HepG2 (cell line): Measurements from ENCODE around the gene CD300LB. TPM values are rescaled to one million over a fixed set of nuclear protein-coding genes. Genes with fewer than 3 reads are reported as not detected.

Experiments
- ATAC-seq: fragments of 200-7000 bp; cut with Tn5 transposase; 3 replicates; pipeline ENCODE4 v1.9.1; 2020; ENCODE audit warnings: mild to moderate bottlenecking, moderate library complexity
- BruUV-seq: library from RNA; stranded (reverse); fragments of 400-500 nt; replicated peaks from 2 replicates; lab custom pipeline; 2021; lab: Mats Ljungman, UMichigan
- CTCF ChIA-PET: fragments of 300-600 bp; formaldehyde crosslinking; extraction: SDS; loops from one replicate; lab custom pipeline; 2021; ENCODE audit warnings: low total read pairs, inconsistent platforms, low intra/inter-chr PET ratio; lab: Yijun Ruan, JAX
- POLR2A ChIA-PET: fragments of 350-600 bp; sonication (Branson Sonifier 250); formaldehyde crosslinking; loops from one replicate; lab custom pipeline; 2020; ENCODE audit warnings: antibody characterized with exemption, inconsistent platforms; lab: Yijun Ruan, JAX
- DNase-seq: peaks from one replicate; pipeline ENCODE4 v3.0.0-alpha.2; 2015; ENCODE audit warnings: low spot score
- FAIRE-seq: peaks from 3 replicates; lab custom pipeline; 2011; peaks lifted over from hg19 to GRCh38; lab: Jason Lieb, UNC
- H2AFZ ChIP-seq: one replicate; pipeline ENCODE4 v1.6.1; 2011; ENCODE audit warnings: low read length, inconsistent platforms
- H3K27ac ChIP-seq: fragments of 300-600 bp; 3 replicates; pipeline ENCODE4 v1.8.0; 2011; ENCODE audit warnings: mixed run types, mild to moderate bottlenecking, mixed read lengths, low read length, inconsistent platforms; ENCODE audit not compliant: insufficient read depth; ENCODE audit errors: extremely low read length
- H3K27me3 ChIP-seq, 2 experiments: fragments of 200-600 bp in 1 of 2; 2 replicates in 1 of 2; 3 replicates in 1 of 2; pipeline versions ENCODE4 v1.6.0 to v1.8.0; 2011; ENCODE audit warnings: low read length in 2 of 2, mild to moderate bottlenecking in 2 of 2, moderate library complexity in 2 of 2, inconsistent platforms in 1 of 2; ENCODE audit not compliant: insufficient read depth in 2 of 2, control insufficient read depth in 1 of 2
- H3K36me3 ChIP-seq, 2 experiments: fragments of 200-600 bp in 1 of 2; replicated peaks in 1 of 2; 2 replicates in 1 of 2; 3 replicates in 1 of 2; pipeline versions ENCODE4 v1.5.1 to v1.8.0; 2011; ENCODE audit warnings: low read length in 2 of 2, inconsistent platforms in 1 of 2; ENCODE audit not compliant: insufficient read depth in 2 of 2, control insufficient read depth in 1 of 2
- H3K4me1 ChIP-seq: 2 replicates; pipeline ENCODE4 v1.5.1; 2012; ENCODE audit warnings: low read length, inconsistent platforms; ENCODE audit not compliant: insufficient read depth
- H3K4me2 ChIP-seq: 2 replicates; pipeline ENCODE4 v1.6.0; 2011; ENCODE audit warnings: low read depth, low read length, inconsistent platforms
- H3K4me3 ChIP-seq, 3 experiments: fragments of 200-600 bp in 1 of 3; sonication (generic), shearing (Covaris generic) in 1 of 3; replicated peaks in 1 of 3; 2 replicates each; pipeline ENCODE4 v1.5.1; 2011 to 2016; ENCODE audit warnings: low read length in 3 of 3, inconsistent platforms in 2 of 3, low read depth in 2 of 3, mild to moderate bottlenecking in 2 of 3, control low read depth in 1 of 3, mixed read lengths in 1 of 3; ENCODE audit not compliant: insufficient read depth in 1 of 3
- H3K79me2 ChIP-seq: one replicate; pipeline ENCODE4 v1.6.1; 2011; ENCODE audit warnings: low read length, inconsistent platforms; ENCODE audit not compliant: insufficient read depth
- H3K9ac ChIP-seq: 2 replicates; pipeline ENCODE4 v1.6.0; 2011; ENCODE audit warnings: mild to moderate bottlenecking, low read depth, low read length, inconsistent platforms; ENCODE audit not compliant: insufficient read depth
- H3K9me3 ChIP-seq: 2 replicates; pipeline ENCODE4 v1.5.1; 2012; ENCODE audit warnings: mild to moderate bottlenecking, low read length
- H4K20me1 ChIP-seq: 2 replicates; pipeline ENCODE4 v1.6.0; 2011; ENCODE audit warnings: inconsistent platforms, mild to moderate bottlenecking, low read length, moderate library complexity; ENCODE audit not compliant: insufficient read depth
- BCLAF1 ChIP-seq: fragments of 450-650 bp; IDR thresholded peaks from 2 replicates; pipeline ENCODE4 v1.6.1; 2017; ENCODE audit warnings: mild to moderate bottlenecking
- FOXK1 ChIP-seq: sonication (generic); formaldehyde crosslinking; IDR thresholded peaks from 2 replicates; pipeline ENCODE4 v1.4.0; 2020; ENCODE audit warnings: low read depth, missing genetic modification reagents, borderline replicate concordance
- KAT8 ChIP-seq: IDR thresholded peaks from 2 replicates; pipeline ENCODE4 v1.6.1; 2016; ENCODE audit warnings: missing genetic modification reagents, missing compliant biosample characterization
- TFDP1 ChIP-seq: IDR thresholded peaks from 2 replicates; pipeline ENCODE4 v1.6.1; 2016; ENCODE audit warnings: missing compliant biosample characterization, missing genetic modification reagents, borderline replicate concordance
- ZNF253 ChIP-seq: sonication (generic); formaldehyde crosslinking; IDR thresholded peaks from 2 replicates; pipeline ENCODE4 v1.8.0; 2022; ENCODE audit warnings: mild to moderate bottlenecking, missing genetic modification reagents, borderline replicate concordance
- ZNF276 ChIP-seq: sonication (generic); formaldehyde crosslinking; IDR thresholded peaks from 2 replicates; pipeline ENCODE4 v1.4.0; 2020; ENCODE audit warnings: mild to moderate bottlenecking, low read depth, missing genetic modification reagents
- ZNF430 ChIP-seq: sonication (generic); formaldehyde crosslinking; IDR thresholded peaks from 2 replicates; pipeline ENCODE4 v1.9.0; 2021; ENCODE audit warnings: mild to moderate bottlenecking, missing genetic modification reagents
- ZNF672 ChIP-seq: sonication (generic); formaldehyde crosslinking; IDR thresholded peaks from 2 replicates; pipeline ENCODE4 v1.8.1; 2022; ENCODE audit warnings: missing genetic modification reagents
- ZNF687 ChIP-seq: sonication (generic); formaldehyde crosslinking; IDR thresholded peaks from 2 replicates; pipeline ENCODE4 v1.5.1; 2020; ENCODE audit warnings: mild to moderate bottlenecking, missing genetic modification reagents, moderate library complexity
- ZNF777 ChIP-seq: sonication (generic); formaldehyde crosslinking; IDR thresholded peaks from 2 replicates; pipeline ENCODE4 v1.4.0; 2020; ENCODE audit warnings: missing genetic modification reagents
- ZNF850 ChIP-seq: sonication (generic); formaldehyde crosslinking; conservative IDR thresholded peaks from 2 replicates; pipeline ENCODE4 v1.9.0; 2021; ENCODE audit warnings: mild to moderate bottlenecking, missing genetic modification reagents
- WGBS: methylation state at CpG from one replicate; pipeline ENCODE4 v1.1.6; 2017; ENCODE audit warnings: low lambda C conversion rate; 5-methylcytosine and 5-hydroxymethylcytosine counted together
- in situ Hi-C: cut with HindIII; loops from 2 replicates; pipeline ENCODE4 v1.10.0; 2017; ENCODE audit warnings: low pct_unique_long_range_greater_than_20kb; ENCODE audit not compliant: extremely low pct_ligation_motif_present
- intact Hi-C: fragments of 100-400 bp; cut with micrococcal nuclease; formaldehyde crosslinking; loops from one replicate; pipeline ENCODE4 v1.10.0; 2022; ENCODE audit not compliant: unreplicated experiment
- polyA plus RNA-seq, 8 experiments: library from polyadenylated mRNA; depleted of rRNA in 3 of 8; stranded (reverse) in 7 of 8; unstranded in 1 of 8; fragments of >200 nt; fragmentation: Illumina TruSeq in 4 of 8; extraction: Trizol in 4 of 8; gene quantifications; 2 replicates each; pipeline versions ENCODE4 v1.2.1 to v1.2.3, GENCODE V29; 2011 to 2016; ENCODE audit warnings: low read depth in 4 of 8, missing spikeins in 1 of 8, mixed read lengths in 1 of 8; ENCODE audit not compliant: insufficient read depth in 1 of 8
- total RNA-seq, 5 experiments: library from RNA; depleted of rRNA; stranded (reverse); fragments of >200 nt; fragmentation: Illumina TruSeq; extraction: Trizol; gene quantifications; 2 replicates each; pipeline ENCODE4 v1.2.3, GENCODE V29; 2016; ENCODE audit warnings: low read depth in 1 of 5

CD300LB gene
- total and polyA plus RNA-seq, 2 of the 13 experiments (the other 11 are each of a cell fraction or from before 2014, with no cell fraction given) = not detected

GRCh38 chr17:74485022-74485743 lies 46.1 kb downstream of the CD300LB start:
- no peaks in the 10 kb centered on the region for H3K9me3 ChIP-seq
- no peak overlapping the region for H3K4me2 ChIP-seq
- DNase-seq (no peak), FAIRE-seq (no peak), ATAC-seq (no peak)
- intact Hi-C loops (no loop called here), in situ Hi-C loops (no loop called here)
- ChIA-PET CTCF (no interaction called here), POLR2A (no interaction called here)
- no peaks in the 10 kb centered on the region for H3K4me1 ChIP-seq
- H3K9ac ChIP-seq = no peak overlapping the region
- 12% methylated on average over 9 of the region's 9 CpGs for WGBS
- H3K27ac ChIP-seq = no peak overlapping the region
- H4K20me1 ChIP-seq = no peaks in the 10 kb centered on the region
- BruUV-seq = no TSS peak
- H3K36me3 ChIP-seq = no peaks in the 10 kb centered on the region
- H3K27me3 ChIP-seq = peaks cover 9 to 39% of the 10 kb centered on the region in 2 experiments; a peak in 4 of 5 replicates
- H2AFZ ChIP-seq = no peak overlapping the region
- no peak overlapping the region for H3K4me3 ChIP-seq
- no peaks in the 10 kb centered on the region for H3K79me2 ChIP-seq
- TF ChIP-seq ZNF850 (CRISPR knock-in tag) (no peak), ZNF253 (CRISPR knock-in tag) (no peak), BCLAF1 (no peak), ZNF430 (CRISPR knock-in tag) (no peak), TFDP1 (CRISPR knock-in tag) (no peak), ZNF777 (CRISPR knock-in tag) (no peak), ZNF687 (CRISPR knock-in tag) (no peak), KAT8 (no peak), ZNF672 (CRISPR knock-in tag) (no peak), ZNF276 (CRISPR knock-in tag) (no peak), FOXK1 (CRISPR knock-in tag) (no peak)
